Measurements from ENCODE around the gene ATP6V0A4.

ATP6V0A4 gene

GRCh38 chr7:138781004-138781403, 17.0 kb downstream of the ATP6V0A4 start:
- Histone ChIP-seq H3K36me3 (ENCODE audit: low read length) (no peaks in the 10 kb centered on the region), H3K27me3 (ENCODE audit: low read length) (no peaks in the 10 kb centered on the region), H3K9me2 (replicated peaks; ENCODE audit: insufficient read depth, low read length) (no peaks in the 10 kb centered on the region), H4K20me1 (ENCODE audit: low read depth, low read length) (no peaks in the 10 kb centered on the region), H3K27ac (ENCODE audit: low read depth, low read length) (no peak overlapping the region), H3K79me2 (ENCODE audit: insufficient read depth, low read length) (no peaks in the 10 kb centered on the region), H3K9me3 (ENCODE audit: insufficient read depth, low read length) (no peaks in the 10 kb centered on the region), H3K4me3 (ENCODE audit: insufficient read depth, low read length, poor library complexity, severe bottlenecking) (no peak overlapping the region), H2AFZ (ENCODE audit: low read depth, low read length, severe bottlenecking) (no peak overlapping the region), H3K4me2 (ENCODE audit: low read depth, low read length, poor library complexity, severe bottlenecking) (no peak overlapping the region), H3K9ac (ENCODE audit: low read length) (no peak overlapping the region), H3F3A (ENCODE audit: insufficient read depth) (no peaks in the 10 kb centered on the region)
- no peak for TF ChIP-seq CTCF (IDR thresholded peaks at IDR 0.05; ENCODE audit: insufficient read depth, low read length, poor library complexity, severe bottlenecking)
- no peak for TF ChIP-seq EZH2phosphoT487 (conservative IDR thresholded peaks at IDR 0.05; ENCODE audit: low read length)

GRCh38 chr7:138776166-138776833, 21.7 kb downstream of the ATP6V0A4 start:
- Histone ChIP-seq H3K27me3 (ENCODE audit: low read length) (no peaks in the 10 kb centered on the region), H3K9me2 (replicated peaks; ENCODE audit: insufficient read depth, low read length) (no peaks in the 10 kb centered on the region), H3K4me3 (ENCODE audit: insufficient read depth, low read length, poor library complexity, severe bottlenecking) (no peak overlapping the region), H2AFZ (ENCODE audit: low read depth, low read length, severe bottlenecking) (no peak overlapping the region), H3F3A (ENCODE audit: insufficient read depth) (no peaks in the 10 kb centered on the region), H3K27ac (ENCODE audit: low read depth, low read length) (no peak overlapping the region), H3K79me2 (ENCODE audit: insufficient read depth, low read length) (no peaks in the 10 kb centered on the region), H4K20me1 (ENCODE audit: low read depth, low read length) (no peaks in the 10 kb centered on the region), H3K9ac (ENCODE audit: low read length) (no peak overlapping the region), H3K4me2 (ENCODE audit: low read depth, low read length, poor library complexity, severe bottlenecking) (no peak overlapping the region), H3K9me3 (ENCODE audit: insufficient read depth, low read length) (no peaks in the 10 kb centered on the region), H3K36me3 (ENCODE audit: low read length) (no peaks in the 10 kb centered on the region)
- TF ChIP-seq EZH2phosphoT487 (conservative IDR thresholded peaks at IDR 0.05; ENCODE audit: low read length): no peak
- no peak for TF ChIP-seq CTCF (IDR thresholded peaks at IDR 0.05; ENCODE audit: insufficient read depth, low read length, poor library complexity, severe bottlenecking)

- no peaks in the 10 kb centered on the region for H3K27me3 ChIP-seq (ENCODE audit: low read length)
- H3K4me2 ChIP-seq (ENCODE audit: low read depth, low read length, poor library complexity, severe bottlenecking): no peak overlapping the region
- TF ChIP-seq CTCF (IDR thresholded peaks at IDR 0.05; ENCODE audit: insufficient read depth, low read length, poor library complexity, severe bottlenecking): no peak
- no peak for TF ChIP-seq EZH2phosphoT487 (conservative IDR thresholded peaks at IDR 0.05; ENCODE audit: low read length)
- no peak overlapping the region for H3K9ac ChIP-seq (ENCODE audit: low read length)
- H3K9me2 ChIP-seq (replicated peaks; ENCODE audit: insufficient read depth, low read length): no peaks in the 10 kb centered on the region
- H3K27ac ChIP-seq (ENCODE audit: low read depth, low read length): no peak overlapping the region
- no peaks in the 10 kb centered on the region for H3F3A ChIP-seq (ENCODE audit: insufficient read depth)
- H3K79me2 ChIP-seq (ENCODE audit: insufficient read depth, low read length): no peaks in the 10 kb centered on the region
- no peak overlapping the region for H2AFZ ChIP-seq (ENCODE audit: low read depth, low read length, severe bottlenecking)
- H3K36me3 ChIP-seq (ENCODE audit: low read length): no peaks in the 10 kb centered on the region
- H3K4me3 ChIP-seq (ENCODE audit: insufficient read depth, low read length, poor library complexity, severe bottlenecking): no peak overlapping the region
- H4K20me1 ChIP-seq (ENCODE audit: low read depth, low read length): no peaks in the 10 kb centered on the region
- no peaks in the 10 kb centered on the region for H3K9me3 ChIP-seq (ENCODE audit: insufficient read depth, low read length)
These were observed 24.2 kb downstream of the ATP6V0A4 start for GRCh38 chr7:138773817-138774216.
